Activated T-cell treated with anti-CD3 and anti-CD28 coated beads, Interleukin-2, amount 50 U/mL, for 4 hours (primary cell): ENCODE measurements around the gene SERPIND1. TPM values are rescaled to one million over a fixed set of nuclear protein-coding genes. Genes with fewer than 3 reads are reported as not detected.
"Not testable (repeated sequence)": the region's sequence is repeated elsewhere in the genome, so short reads cannot be mapped to it uniquely, and the experiment has no call there.

Experiments
- ATAC-seq, 2 donors: fragments of 200-7000 bp; cut with Tn5 transposase; one replicate each; pipeline ENCODE4 v1.10.0; 2021
- DNase-seq: peaks from one replicate; pipeline ENCODE4 v3.0.0-alpha.2; 2020
- H3K27me3 Mint-ChIP-seq: one replicate; pipeline ENCODE4 v1.8.0; 2021; ENCODE audit warnings: low read depth, mixed read lengths
- H3K36me3 Mint-ChIP-seq: one replicate; pipeline ENCODE4 v1.8.0; 2022; ENCODE audit warnings: mixed read lengths; ENCODE audit not compliant: insufficient read depth
- H3K4me1 Mint-ChIP-seq: one replicate; pipeline ENCODE4 v1.8.0; 2021; ENCODE audit warnings: low read depth, mixed read lengths
- H3K4me3 Mint-ChIP-seq: one replicate; pipeline ENCODE4 v1.8.0; 2021; ENCODE audit warnings: mild to moderate bottlenecking, moderate library complexity, mixed read lengths
- H3K9me3 Mint-ChIP-seq: one replicate; pipeline ENCODE4 v1.8.0; 2021; ENCODE audit warnings: mixed read lengths
- total RNA-seq, 3 donors: library from RNA; stranded (reverse); gene quantifications; one replicate each; pipeline ENCODE4 v1.2.1, GENCODE V29; 2021

SERPIND1 gene
- total RNA-seq = under 1 TPM in 1 of 3 donors, not detected in 2; 0.15 TPM

- no peak within 1 kb of the TSS for H3K4me3 Mint-ChIP-seq
- no peaks in the 10 kb centered on the region for H3K27me3 Mint-ChIP-seq
- ATAC-seq (no peak), DNase-seq (no peak)
- H3K9me3 Mint-ChIP-seq = no peaks in the 10 kb centered on the region
- H3K36me3 Mint-ChIP-seq = peaks cover 11% of the 10 kb centered on the region
- H3K4me1 Mint-ChIP-seq = peaks cover 3% of the 10 kb centered on the region
These were observed at the start of gene SERPIND1 for GRCh38 chr22:20773793-20774212. SERPIND1 (plus strand) TSS chr22:20774113; CDS start chr22:20779313, 5,200 bp downstream.

- no peak overlapping the region for H3K4me3 Mint-ChIP-seq
- peaks cover 38% of the 10 kb centered on the region for H3K36me3 Mint-ChIP-seq
- H3K27me3 Mint-ChIP-seq = no peaks in the 10 kb centered on the region
- H3K9me3 Mint-ChIP-seq = no peaks in the 10 kb centered on the region
- ATAC-seq (no peak), DNase-seq (no peak)
- H3K4me1 Mint-ChIP-seq = no peaks in the 10 kb centered on the region
These were observed 49.0 kb upstream of the SERPIND1 start for GRCh38 chr22:20724676-20725454.

- Mint-ChIP-seq H3K4me1 (no peaks in the 10 kb centered on the region), H3K9me3 (no peaks in the 10 kb centered on the region), H3K36me3 (peaks cover 34% of the 10 kb centered on the region), H3K27me3 (no peaks in the 10 kb centered on the region), H3K4me3 (no peak overlapping the region)
- ATAC-seq = no peak
- no peak for DNase-seq
These were observed 47.8 kb upstream of the SERPIND1 start for GRCh38 chr22:20725987-20726558.

- DNase-seq = no peak
- Mint-ChIP-seq H3K27me3 (no peaks in the 10 kb centered on the region), H3K4me1 (no peaks in the 10 kb centered on the region), H3K36me3 (peaks cover 34% of the 10 kb centered on the region), H3K4me3 (no peak overlapping the region), H3K9me3 (no peaks in the 10 kb centered on the region)
- no peak for ATAC-seq
These were observed 46.5 kb upstream of the SERPIND1 start for GRCh38 chr22:20727118-20728015.

- no peak for DNase-seq
- Mint-ChIP-seq H3K9me3 (no peaks in the 10 kb centered on the region), H3K27me3 (no peaks in the 10 kb centered on the region), H3K36me3 (peaks cover 31% of the 10 kb centered on the region), H3K4me1 (no peaks in the 10 kb centered on the region), H3K4me3 (no peak overlapping the region)
- no peak for ATAC-seq
These were observed 45.3 kb upstream of the SERPIND1 start for GRCh38 chr22:20728523-20729190.

- H3K9me3 Mint-ChIP-seq = no peaks in the 10 kb centered on the region
- peaks cover 31% of the 10 kb centered on the region for H3K36me3 Mint-ChIP-seq
- H3K4me3 Mint-ChIP-seq = no peak overlapping the region
- no peaks in the 10 kb centered on the region for H3K27me3 Mint-ChIP-seq
- DNase-seq (no peak), ATAC-seq (no peak)
- H3K4me1 Mint-ChIP-seq = no peaks in the 10 kb centered on the region
These were observed 44.7 kb upstream of the SERPIND1 start for GRCh38 chr22:20729194-20729593.

DNA sequence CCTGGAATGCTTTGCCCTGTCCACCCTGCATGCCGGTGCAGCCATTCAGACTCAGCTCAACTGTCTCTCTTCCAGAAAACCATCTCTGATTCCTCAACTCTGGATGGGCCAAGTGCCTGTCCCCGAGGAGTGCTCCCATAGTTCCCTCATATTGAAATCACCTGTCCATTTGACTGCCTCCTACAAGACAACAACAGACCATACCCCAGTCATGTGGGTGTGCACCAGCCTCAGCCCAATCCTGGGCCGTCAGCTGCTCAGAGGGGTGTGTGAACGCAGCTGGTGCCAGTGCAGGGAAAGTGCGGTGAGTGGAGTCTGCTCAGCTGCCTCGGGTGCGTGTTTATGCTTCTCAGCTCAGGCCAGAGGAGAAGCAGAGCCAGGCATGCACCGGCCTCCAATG lies 41.5 kb upstream of the SERPIND1 start:
- ATAC-seq, H3K27me3 Mint-ChIP-seq, H3K4me1 Mint-ChIP-seq, DNase-seq, H3K4me3 Mint-ChIP-seq, H3K9me3 Mint-ChIP-seq: not testable (repeated sequence)
- peaks cover 18% of the 10 kb centered on the region for H3K36me3 Mint-ChIP-seq

DNA sequence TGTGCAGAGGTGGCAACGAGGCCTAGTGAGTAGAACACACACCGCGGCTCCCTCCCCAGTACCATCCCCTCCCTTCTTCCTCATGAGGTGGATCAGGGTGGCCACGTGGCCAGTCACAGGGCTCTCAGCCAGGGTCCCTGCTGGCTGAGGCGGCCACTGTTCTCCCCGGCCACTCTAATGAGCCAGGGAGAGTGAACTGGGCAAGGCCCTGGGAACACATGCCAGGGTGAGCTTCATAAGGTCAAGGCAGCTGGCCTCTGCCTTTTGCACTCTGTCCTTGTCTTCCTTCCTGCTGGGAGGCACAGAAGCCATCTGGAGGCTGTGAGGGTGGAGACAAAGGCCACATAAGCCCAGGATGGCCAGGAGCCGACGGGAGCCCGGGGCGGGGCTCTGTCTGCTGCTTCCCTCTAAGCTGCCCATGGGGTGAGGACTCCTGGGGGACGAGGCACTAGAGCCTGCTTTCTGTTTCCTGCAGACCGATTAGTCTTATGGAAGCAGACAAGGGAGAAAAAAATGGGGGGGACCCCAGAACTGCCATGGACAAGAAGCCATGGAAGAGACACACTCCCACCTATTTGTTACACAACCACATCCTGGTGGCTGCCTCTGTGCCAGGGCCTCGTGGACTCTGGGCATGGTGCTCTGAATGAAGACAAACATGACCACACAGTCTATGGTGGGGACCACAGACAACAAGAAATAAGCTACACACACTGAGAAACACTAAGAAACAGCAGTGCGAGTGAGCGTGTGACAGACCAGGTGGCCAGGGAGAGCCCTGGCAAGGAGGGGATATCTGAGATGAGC lies 38.4 kb upstream of the SERPIND1 start:
- not testable (repeated sequence) for H3K9me3 Mint-ChIP-seq, ATAC-seq, H3K27me3 Mint-ChIP-seq, DNase-seq, H3K4me3 Mint-ChIP-seq, H3K4me1 Mint-ChIP-seq
- H3K36me3 Mint-ChIP-seq = peaks cover 15% of the 10 kb centered on the region

GRCh38 chr22:20736891-20737290 lies 37.0 kb upstream of the SERPIND1 start:
- H3K4me1 Mint-ChIP-seq, ATAC-seq, H3K4me3 Mint-ChIP-seq, DNase-seq, H3K27me3 Mint-ChIP-seq, H3K9me3 Mint-ChIP-seq: not testable (repeated sequence)
- peaks cover 18% of the 10 kb centered on the region for H3K36me3 Mint-ChIP-seq

- DNase-seq (no peak), ATAC-seq (no peak)
- Mint-ChIP-seq H3K9me3 (no peaks in the 10 kb centered on the region), H3K4me3 (no peak overlapping the region), H3K27me3 (no peaks in the 10 kb centered on the region), H3K4me1 (no peaks in the 10 kb centered on the region), H3K36me3 (peaks cover 18% of the 10 kb centered on the region)
These were observed 35.4 kb upstream of the SERPIND1 start for GRCh38 chr22:20738394-20739089.

DNA sequence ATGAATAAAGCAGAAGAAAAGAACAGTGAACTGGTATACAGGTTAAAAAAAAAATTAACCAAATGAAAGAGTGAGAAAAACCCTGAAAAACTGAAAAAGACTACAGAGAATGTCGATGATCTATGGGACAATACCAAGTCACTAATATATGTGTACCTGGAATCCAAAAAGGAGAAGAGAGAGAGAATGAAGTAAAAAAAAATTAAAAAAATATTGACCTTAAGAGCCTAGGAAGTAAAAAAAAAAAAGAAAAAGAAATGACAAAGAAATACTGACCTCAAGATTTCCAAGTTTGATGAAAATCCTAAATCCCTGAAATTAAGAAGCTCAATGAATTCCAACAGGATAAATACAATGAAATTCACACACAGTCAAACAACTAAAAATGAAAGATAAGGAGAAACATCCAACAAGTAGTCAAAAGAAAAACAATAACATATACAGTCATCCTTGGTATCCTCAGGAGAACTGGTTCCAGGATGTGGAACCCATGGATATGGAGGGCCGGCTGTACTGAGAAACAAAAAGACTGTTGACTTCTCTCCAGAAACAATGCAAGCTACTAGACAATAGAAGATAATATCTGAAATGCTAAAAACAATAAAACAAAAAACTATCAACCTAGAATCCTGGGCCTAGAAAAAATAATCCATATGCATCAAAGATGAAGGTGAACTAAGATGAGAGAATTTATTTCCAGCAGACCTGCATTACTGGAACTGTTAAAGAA lies 33.5 kb upstream of the SERPIND1 start:
- Mint-ChIP-seq H3K9me3 (no peaks in the 10 kb centered on the region), H3K4me3 (no peak overlapping the region), H3K27me3 (no peaks in the 10 kb centered on the region), H3K36me3 (peaks cover 18% of the 10 kb centered on the region), H3K4me1 (no peaks in the 10 kb centered on the region)
- ATAC-seq = no peak
- no peak for DNase-seq

- no peak for ATAC-seq
- no peaks in the 10 kb centered on the region for H3K27me3 Mint-ChIP-seq
- DNase-seq = no peak
- no peak overlapping the region for H3K4me3 Mint-ChIP-seq
- no peaks in the 10 kb centered on the region for H3K4me1 Mint-ChIP-seq
- H3K36me3 Mint-ChIP-seq = peaks cover 16% of the 10 kb centered on the region
- no peaks in the 10 kb centered on the region for H3K9me3 Mint-ChIP-seq
These were observed 32.8 kb upstream of the SERPIND1 start for GRCh38 chr22:20741008-20741633.
